ENCODE data around the gene UCK2.

Gene UCK2

DNA sequence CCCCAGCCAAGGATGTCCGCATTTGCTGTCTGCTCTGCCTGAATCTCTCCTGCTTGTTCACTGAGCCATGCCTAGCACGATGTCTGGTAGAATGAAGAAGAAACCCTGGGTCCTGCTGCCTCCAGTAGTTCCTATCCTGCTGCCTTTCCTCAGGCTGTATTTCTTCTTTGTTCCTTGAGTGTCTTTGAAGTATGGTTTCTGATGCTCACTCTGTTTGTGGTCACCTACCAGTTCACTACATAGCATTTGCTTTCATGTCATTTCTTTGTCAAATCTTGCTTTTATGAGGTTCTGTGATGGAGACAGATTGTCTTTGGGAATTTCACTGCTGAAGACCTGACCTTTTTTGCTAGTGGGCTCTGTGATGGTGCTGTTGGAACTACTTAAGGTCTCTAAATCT lies 5.9 kb downstream of the UCK2 start:
- no peak for DNase-seq (ENCODE audit: low spot score)
- TF ChIP-seq, protein P1, sequence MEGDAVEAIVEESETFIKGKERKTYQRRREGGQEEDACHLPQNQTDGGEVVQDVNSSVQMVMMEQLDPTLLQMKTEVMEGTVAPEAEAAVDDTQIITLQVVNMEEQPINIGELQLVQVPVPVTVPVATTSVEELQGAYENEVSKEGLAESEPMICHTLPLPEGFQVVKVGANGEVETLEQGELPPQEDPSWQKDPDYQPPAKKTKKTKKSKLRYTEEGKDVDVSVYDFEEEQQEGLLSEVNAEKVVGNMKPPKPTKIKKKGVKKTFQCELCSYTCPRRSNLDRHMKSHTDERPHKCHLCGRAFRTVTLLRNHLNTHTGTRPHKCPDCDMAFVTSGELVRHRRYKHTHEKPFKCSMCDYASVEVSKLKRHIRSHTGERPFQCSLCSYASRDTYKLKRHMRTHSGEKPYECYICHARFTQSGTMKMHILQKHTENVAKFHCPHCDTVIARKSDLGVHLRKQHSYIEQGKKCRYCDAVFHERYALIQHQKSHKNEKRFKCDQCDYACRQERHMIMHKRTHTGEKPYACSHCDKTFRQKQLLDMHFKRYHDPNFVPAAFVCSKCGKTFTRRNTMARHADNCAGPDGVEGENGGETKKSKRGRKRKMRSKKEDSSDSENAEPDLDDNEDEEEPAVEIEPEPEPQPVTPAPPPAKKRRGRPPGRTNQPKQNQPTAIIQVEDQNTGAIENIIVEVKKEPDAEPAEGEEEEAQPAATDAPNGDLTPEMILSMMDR (IDR thresholded peaks at IDR 0.05; ENCODE audit: borderline replicate concordance, control extremely low read depth, extremely low read depth, insufficient read depth, missing control alignments), result no peak
- in situ Hi-C loops (cut with MboI; ENCODE audit: low sequenced_read_pairs, unreplicated experiment), result no loop called here

DNA sequence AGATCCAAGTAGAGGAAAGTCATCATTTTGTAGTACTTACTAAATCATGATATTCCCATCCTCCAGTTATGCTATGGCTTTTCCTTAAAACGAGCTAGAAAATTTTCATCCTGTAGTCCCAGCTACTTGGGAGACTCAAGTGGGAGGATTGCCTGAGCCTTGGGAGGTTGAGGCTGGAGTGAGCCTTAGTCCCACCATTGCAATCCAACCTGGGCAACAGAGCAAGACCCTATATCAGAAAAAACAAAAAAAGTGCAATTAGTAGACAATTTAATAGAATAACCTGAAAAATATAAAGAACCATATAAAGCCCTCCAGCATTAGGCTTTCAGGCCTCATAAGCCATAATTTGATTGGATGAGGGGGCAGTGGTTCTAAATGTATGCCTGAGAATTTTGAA lies 6.8 kb downstream of the UCK2 start:
- in situ Hi-C loops (cut with MboI; ENCODE audit: low sequenced_read_pairs, unreplicated experiment), result no loop called here
- TF ChIP-seq, protein P1 (IDR thresholded peaks at IDR 0.05; ENCODE audit: borderline replicate concordance, control extremely low read depth, extremely low read depth, insufficient read depth, missing control alignments), result no peak
- no peak for DNase-seq (ENCODE audit: low spot score)

DNA sequence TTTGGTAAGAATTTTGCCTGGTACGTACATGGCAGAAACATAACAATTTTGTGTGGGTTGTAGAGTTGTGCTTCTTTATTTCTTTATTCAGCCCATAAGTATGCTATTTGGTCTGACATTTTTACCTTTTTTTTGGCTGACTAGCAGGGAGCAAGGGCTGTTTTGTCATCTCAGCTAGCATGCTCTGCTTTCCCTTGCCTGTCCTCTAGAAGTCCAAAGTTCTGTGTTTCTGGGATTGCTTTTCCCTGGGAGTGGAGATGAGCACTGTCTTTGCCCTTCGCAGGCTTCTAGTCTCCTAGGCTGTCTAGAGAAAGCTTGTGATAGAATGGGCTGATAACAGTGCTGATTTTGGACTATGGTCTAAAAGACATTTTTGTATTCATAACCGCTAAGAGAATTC lies 7.5 kb downstream of the UCK2 start:
- DNase-seq (ENCODE audit: low spot score), result no peak
- TF ChIP-seq, protein P1 (IDR thresholded peaks at IDR 0.05; ENCODE audit: borderline replicate concordance, control extremely low read depth, extremely low read depth, insufficient read depth, missing control alignments), result no peak
- in situ Hi-C loops (cut with MboI; ENCODE audit: low sequenced_read_pairs, unreplicated experiment), result no loop called here

DNA sequence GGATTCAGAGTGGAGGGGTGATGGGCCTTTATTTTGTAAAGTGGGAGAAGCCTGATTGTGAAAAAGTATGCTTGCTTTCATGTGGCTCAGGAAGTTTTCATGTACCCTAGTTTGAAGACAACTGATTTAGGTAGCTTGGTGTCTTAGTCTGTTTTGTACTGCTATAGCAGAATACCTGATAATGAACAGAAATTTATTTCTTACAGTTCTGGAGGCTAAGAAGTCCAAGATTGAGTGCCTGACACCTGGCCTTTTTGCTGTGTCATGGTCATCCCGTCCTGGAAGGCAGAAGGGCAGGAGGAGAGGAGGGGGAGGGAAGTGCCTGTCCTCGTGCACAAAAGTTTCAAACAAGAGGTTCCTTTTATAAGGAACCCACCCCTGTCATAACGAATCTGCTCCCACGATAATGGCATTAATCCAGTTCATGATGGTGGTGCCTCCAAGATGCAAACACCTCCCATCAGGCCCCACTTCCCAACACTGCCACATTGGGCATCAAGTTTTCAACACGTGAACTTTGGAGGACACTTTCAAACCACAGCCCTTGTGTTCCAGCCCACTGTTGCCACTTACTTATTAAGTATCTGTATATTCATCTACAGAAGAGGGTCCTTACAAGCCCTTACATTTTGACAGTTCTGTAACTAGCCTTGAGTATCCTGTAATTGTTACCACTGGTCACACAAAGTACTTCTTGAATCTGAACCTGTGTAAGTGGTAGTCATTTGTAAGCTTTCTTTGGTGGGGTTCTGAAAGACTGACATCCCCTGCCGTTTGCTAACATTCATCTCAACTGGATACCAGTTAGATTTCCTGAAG lies 9.5 kb downstream of the UCK2 start:
- DNase-seq (ENCODE audit: low spot score), result no peak
- in situ Hi-C loops (cut with MboI; ENCODE audit: low sequenced_read_pairs, unreplicated experiment), result no loop called here
- TF ChIP-seq, protein P1 (IDR thresholded peaks at IDR 0.05; ENCODE audit: borderline replicate concordance, control extremely low read depth, extremely low read depth, insufficient read depth, missing control alignments), result no peak

DNA sequence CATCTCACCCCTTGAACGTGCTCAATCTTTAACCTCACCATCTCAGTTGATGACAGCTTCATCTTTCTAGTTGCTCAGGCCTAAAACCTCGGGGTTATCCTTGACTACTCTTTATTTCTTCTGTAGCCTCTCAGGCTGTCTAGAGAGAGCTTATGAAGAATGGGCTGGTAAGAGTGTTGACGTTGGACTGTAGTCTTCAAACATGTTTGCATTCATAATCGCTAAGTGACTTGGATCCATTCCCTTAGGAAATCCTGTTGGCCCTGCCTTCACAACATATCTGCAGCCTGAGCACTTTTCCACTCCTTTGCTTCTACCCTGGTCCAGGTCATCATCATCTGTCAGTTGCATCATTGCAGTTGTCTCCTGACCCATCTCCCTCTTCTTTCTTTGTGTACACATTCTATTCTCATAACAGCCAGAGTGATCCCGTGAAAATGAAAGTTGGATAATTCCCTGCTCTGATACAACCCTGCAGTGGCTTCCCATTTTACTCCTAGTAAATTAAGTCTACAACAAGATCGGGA lies 10.5 kb downstream of the UCK2 start:
- in situ Hi-C loops (cut with MboI; ENCODE audit: low sequenced_read_pairs, unreplicated experiment), result no loop called here
- no peak for DNase-seq (ENCODE audit: low spot score)
- TF ChIP-seq, protein P1 (IDR thresholded peaks at IDR 0.05; ENCODE audit: borderline replicate concordance, control extremely low read depth, extremely low read depth, insufficient read depth, missing control alignments), result no peak

DNA sequence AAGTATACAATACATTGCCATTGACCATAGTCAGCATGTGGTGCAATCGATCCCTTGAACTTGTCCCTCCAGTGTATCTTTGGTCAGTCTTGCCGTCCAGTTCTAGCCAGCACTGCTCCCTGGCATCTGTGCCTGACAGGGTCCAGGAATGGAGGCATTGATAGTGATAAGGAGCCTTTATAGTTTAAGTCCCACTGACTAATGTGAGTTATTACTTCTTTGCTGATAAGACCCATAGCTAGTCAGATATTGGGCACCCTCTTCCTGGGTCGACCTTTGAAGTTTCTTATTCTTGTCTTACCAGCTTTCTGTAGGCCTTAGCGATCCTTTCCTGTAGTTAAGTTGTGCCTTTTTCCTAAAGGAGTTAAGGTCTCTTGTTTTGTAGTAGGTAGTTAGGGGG lies 13.0 kb downstream of the UCK2 start:
- in situ Hi-C loops (cut with MboI; ENCODE audit: low sequenced_read_pairs, unreplicated experiment), result no loop called here
- no peak for DNase-seq (ENCODE audit: low spot score)
- TF ChIP-seq, protein P1 (IDR thresholded peaks at IDR 0.05; ENCODE audit: borderline replicate concordance, control extremely low read depth, extremely low read depth, insufficient read depth, missing control alignments), result no peak

All from GM13976 (cell line).